H9 (cell line): Measurements from ENCODE around the gene MS4A6E. TPM values are rescaled to one million over a fixed set of nuclear protein-coding genes. Genes with fewer than 3 reads are reported as not detected.

Source experiments
- DNase-seq: peaks from one replicate; pipeline ENCODE4 v3.0.0-alpha.2; 2017
- H2AFZ ChIP-seq: one replicate; pipeline ENCODE4 v1.6.1; 2013; ENCODE audit warnings: mild to moderate bottlenecking, low read length, control low read depth, moderate library complexity
- H2AK5ac ChIP-seq: 2 replicates; pipeline ENCODE4 v1.6.1; 2013; ENCODE audit warnings: low read length, control low read depth, mixed read lengths; ENCODE audit not compliant: insufficient read length
- H2BK120ac ChIP-seq: one replicate; pipeline ENCODE4 v1.6.1; 2013; ENCODE audit warnings: low read depth, mild to moderate bottlenecking, low read length, control low read depth, inconsistent platforms; ENCODE audit not compliant: poor library complexity, severe bottlenecking
- H2BK12ac ChIP-seq: 2 replicates; pipeline ENCODE4 v1.6.1; 2013; ENCODE audit warnings: low read length, control low read depth, mixed read lengths, low read depth; ENCODE audit not compliant: insufficient read length
- H2BK15ac ChIP-seq: 2 replicates; pipeline ENCODE4 v1.6.1; 2013; ENCODE audit warnings: low read depth, low read length, control low read depth
- H2BK20ac ChIP-seq: one replicate; pipeline ENCODE4 v1.6.1; 2013; ENCODE audit warnings: low read depth, mild to moderate bottlenecking, low read length, control low read depth, inconsistent platforms; ENCODE audit not compliant: poor library complexity, severe bottlenecking
- H2BK5ac ChIP-seq: 2 replicates; pipeline ENCODE4 v1.6.1; 2013; ENCODE audit warnings: low read length, control low read depth, mixed read lengths; ENCODE audit not compliant: insufficient read length
- H3K14ac ChIP-seq: 2 replicates; pipeline ENCODE4 v1.6.1; 2013; ENCODE audit warnings: low read length, control low read depth; ENCODE audit not compliant: insufficient read depth
- H3K18ac ChIP-seq: 2 replicates; pipeline ENCODE4 v1.6.1; 2013; ENCODE audit warnings: low read depth, mild to moderate bottlenecking, mixed read lengths, low read length, control low read depth; ENCODE audit not compliant: insufficient read length
- H3K23ac ChIP-seq: 2 replicates; pipeline ENCODE4 v1.6.1; 2013; ENCODE audit warnings: low read length, control low read depth, mixed read lengths, low read depth; ENCODE audit not compliant: insufficient read length
- H3K23me2 ChIP-seq: 2 replicates; pipeline ENCODE4 v1.6.1; 2013; ENCODE audit warnings: low read depth, mild to moderate bottlenecking, mixed read lengths, low read length, control low read depth; ENCODE audit not compliant: insufficient read length, poor library complexity, severe bottlenecking
- H3K27ac ChIP-seq: 2 replicates; pipeline ENCODE4 v1.5.1; 2013; ENCODE audit warnings: low read length, control low read depth, mixed read lengths, low read depth; ENCODE audit not compliant: insufficient read length
- H3K27me3 ChIP-seq: 2 replicates; pipeline ENCODE4 v1.6.1; 2013; ENCODE audit warnings: low read length, control low read depth, inconsistent platforms; ENCODE audit not compliant: insufficient read depth
- H3K4ac ChIP-seq: 2 replicates; pipeline ENCODE4 v1.6.1; 2013; ENCODE audit warnings: low read depth, mild to moderate bottlenecking, control low read depth, inconsistent platforms, low read length, moderate library complexity
- H3K4me1 ChIP-seq: 2 replicates; pipeline ENCODE4 v1.6.1; 2013; ENCODE audit warnings: low read length, control low read depth, inconsistent platforms; ENCODE audit not compliant: insufficient read depth
- H3K4me2 ChIP-seq: 2 replicates; pipeline ENCODE4 v1.6.1; 2013; ENCODE audit warnings: low read length, control low read depth, mixed read lengths; ENCODE audit not compliant: insufficient read length, insufficient read depth
- H3K56ac ChIP-seq: 2 replicates; pipeline ENCODE4 v1.6.1; 2013; ENCODE audit warnings: low read depth, mild to moderate bottlenecking, mixed read lengths, low read length, control low read depth; ENCODE audit not compliant: insufficient read length
- H3K79me1 ChIP-seq: 2 replicates; pipeline ENCODE4 v1.6.1; 2013; ENCODE audit warnings: low read depth, mild to moderate bottlenecking, moderate library complexity, low read length, control low read depth, inconsistent platforms; ENCODE audit not compliant: insufficient read depth, poor library complexity, severe bottlenecking
- H3K79me2 ChIP-seq: 2 replicates; pipeline ENCODE4 v1.6.1; 2013; ENCODE audit warnings: low read length, control low read depth, inconsistent platforms; ENCODE audit not compliant: insufficient read depth
- H3K9ac ChIP-seq: 2 replicates; pipeline ENCODE4 v1.6.1; 2013; ENCODE audit warnings: low read length, control low read depth, mixed read lengths; ENCODE audit not compliant: insufficient read length; ENCODE audit errors: extremely low read depth
- H3K9me3 ChIP-seq: one replicate; pipeline ENCODE4 v1.6.1; 2013; ENCODE audit warnings: low read depth, low read length, inconsistent platforms; ENCODE audit not compliant: control insufficient read depth
- H3T11ph ChIP-seq: one replicate; pipeline ENCODE4 v1.6.1; 2013; ENCODE audit warnings: mild to moderate bottlenecking, low read length, control low read depth, inconsistent platforms
- H4K20me1 ChIP-seq: one replicate; pipeline ENCODE4 v1.6.1; 2013; ENCODE audit not compliant: control insufficient read depth, insufficient read length, insufficient read depth
- H4K5ac ChIP-seq: 2 replicates; pipeline ENCODE4 v1.6.1; 2013; ENCODE audit warnings: low read depth, mild to moderate bottlenecking, mixed read lengths, low read length, control low read depth; ENCODE audit not compliant: insufficient read length
- H4K8ac ChIP-seq: replicated peaks from 2 replicates; pipeline ENCODE4 v1.6.1; 2013; ENCODE audit warnings: low read length, control low read depth, mixed read lengths, low read depth; ENCODE audit not compliant: insufficient read length
- H4K91ac ChIP-seq: 2 replicates; pipeline ENCODE4 v1.6.1; 2013; ENCODE audit warnings: low read depth, mild to moderate bottlenecking, moderate library complexity, mixed read lengths, low read length, control low read depth; ENCODE audit not compliant: insufficient read length
- H3K27ac Mint-ChIP-seq, 3 experiments: 2 replicates in 2 of 3; 3 replicates in 1 of 3; pipeline ENCODE4 v1.8.0; 2020 to 2021; ENCODE audit warnings: mixed read lengths in 3 of 3, mild to moderate bottlenecking in 1 of 3, moderate library complexity in 1 of 3
- H3K27me3 Mint-ChIP-seq: 2 replicates; pipeline ENCODE4 v1.8.0; 2021; ENCODE audit warnings: low read depth, mild to moderate bottlenecking, moderate library complexity, mixed read lengths
- H3K36me3 Mint-ChIP-seq, 3 experiments: 2 replicates in 2 of 3; 3 replicates in 1 of 3; pipeline ENCODE4 v1.8.0; 2020 to 2021; ENCODE audit warnings: low read depth in 3 of 3, mixed read lengths in 3 of 3; ENCODE audit not compliant: insufficient read depth in 1 of 3
- H3K4me1 Mint-ChIP-seq, 2 experiments: 2 replicates each; pipeline ENCODE4 v1.8.0; 2020; ENCODE audit warnings: mixed read lengths in 2 of 2
- H3K4me3 Mint-ChIP-seq, 2 experiments: 2 replicates in 1 of 2; 3 replicates in 1 of 2; pipeline ENCODE4 v1.8.0; 2020 to 2021; ENCODE audit warnings: mild to moderate bottlenecking in 2 of 2, mixed read lengths in 2 of 2, moderate library complexity in 1 of 2
- H3K9me3 Mint-ChIP-seq, 2 experiments: 2 replicates in 1 of 2; 3 replicates in 1 of 2; pipeline ENCODE4 v1.8.0; 2020; ENCODE audit warnings: mild to moderate bottlenecking in 2 of 2, mixed read lengths in 2 of 2, moderate library complexity in 1 of 2
- CTCF ChIP-seq: fragments of 200-600 bp; sonication (generic); conservative IDR thresholded peaks from 3 replicates; pipeline ENCODE4 v1.8.0; 2021; ENCODE audit warnings: antibody characterized with exemption, mild to moderate bottlenecking
- WGBS: extraction: QIAGEN DNeasy Blood & Tissue Kit; methylation state at CpG from one replicate; pipeline ENCODE4 v1.1.7; 2013; ENCODE audit warnings: missing lambda C conversion rate, low lambda C conversion rate, mixed read lengths; ENCODE audit not compliant: insufficient read length; ENCODE audit errors: extremely low coverage; 5-methylcytosine and 5-hydroxymethylcytosine counted together
- total RNA-seq: library from RNA; stranded (reverse); gene quantifications from 2 replicates; pipeline ENCODE4 v1.2.1, GENCODE V29; 2021

MS4A6E gene
- total RNA-seq, 1 experiment from 2014 or later = not detected

GRCh38 chr11:60349990-60350389, 22.9 kb downstream of the MS4A6E start:
- Histone ChIP-seq H2BK12ac (no peak overlapping the region), H3K23me2 (no peaks in the 10 kb centered on the region), H3K9me3 (no peaks in the 10 kb centered on the region), H3K79me1 (no peaks in the 10 kb centered on the region), H3K9ac (no peak overlapping the region), H2AK5ac (no peak overlapping the region), H4K5ac (no peak overlapping the region), H4K20me1 (no peaks in the 10 kb centered on the region), H2BK5ac (no peak overlapping the region), H2BK120ac (no peak overlapping the region), H2BK15ac (no peak overlapping the region), H3K4me2 (no peak overlapping the region), H4K8ac (no peak overlapping the region), H2BK20ac (no peak overlapping the region), H3K4ac (no peak overlapping the region), H3K18ac (no peak overlapping the region), H3T11ph (no peak overlapping the region), H3K14ac (no peak overlapping the region), H3K79me2 (no peaks in the 10 kb centered on the region), H3K27ac (no peak overlapping the region), H3K27me3 (no peaks in the 10 kb centered on the region), H4K91ac (no peak overlapping the region), H3K23ac (no peak overlapping the region), H3K56ac (no peak overlapping the region), H2AFZ (no peak overlapping the region), H3K4me1 (no peaks in the 10 kb centered on the region)
- no peak for TF ChIP-seq CTCF
- Mint-ChIP-seq H3K4me3 (no peak overlapping the region), H3K27me3 (no peaks in the 10 kb centered on the region; the same call in none of the 2 replicates), H3K4me1 (peaks cover 0 to 7% of the 10 kb centered on the region in 2 experiments; a peak in 2 of 4 replicates), H3K36me3 (peaks cover 3 to 12% (median 3%) of the 10 kb centered on the region in 3 experiments; a peak in 4 of 7 replicates), H3K9me3 (peaks cover 19 to 23% of the 10 kb centered on the region in 2 experiments; a peak in 4 of 5 replicates), H3K27ac (no peak overlapping the region)
- WGBS = no CpG with 5 or more reads among the region's 1 CpG
- no peak for DNase-seq
